H9 (cell line): Measurements from ENCODE around the gene GPR155. TPM values are rescaled to one million over a fixed set of nuclear protein-coding genes. Genes with fewer than 3 reads are reported as not detected.

ENCODE experiments used
- DNase-seq: peaks from one replicate; pipeline ENCODE4 v3.0.0-alpha.2; 2017
- H2AFZ ChIP-seq: one replicate; pipeline ENCODE4 v1.6.1; 2013; ENCODE audit warnings: mild to moderate bottlenecking, low read length, control low read depth, moderate library complexity
- H2AK5ac ChIP-seq: 2 replicates; pipeline ENCODE4 v1.6.1; 2013; ENCODE audit warnings: low read length, control low read depth, mixed read lengths; ENCODE audit not compliant: insufficient read length
- H2BK120ac ChIP-seq: one replicate; pipeline ENCODE4 v1.6.1; 2013; ENCODE audit warnings: low read depth, mild to moderate bottlenecking, low read length, control low read depth, inconsistent platforms; ENCODE audit not compliant: poor library complexity, severe bottlenecking
- H2BK12ac ChIP-seq: 2 replicates; pipeline ENCODE4 v1.6.1; 2013; ENCODE audit warnings: low read length, control low read depth, mixed read lengths, low read depth; ENCODE audit not compliant: insufficient read length
- H2BK15ac ChIP-seq: 2 replicates; pipeline ENCODE4 v1.6.1; 2013; ENCODE audit warnings: low read depth, low read length, control low read depth
- H2BK20ac ChIP-seq: one replicate; pipeline ENCODE4 v1.6.1; 2013; ENCODE audit warnings: low read depth, mild to moderate bottlenecking, low read length, control low read depth, inconsistent platforms; ENCODE audit not compliant: poor library complexity, severe bottlenecking
- H2BK5ac ChIP-seq: 2 replicates; pipeline ENCODE4 v1.6.1; 2013; ENCODE audit warnings: low read length, control low read depth, mixed read lengths; ENCODE audit not compliant: insufficient read length
- H3K14ac ChIP-seq: 2 replicates; pipeline ENCODE4 v1.6.1; 2013; ENCODE audit warnings: low read length, control low read depth; ENCODE audit not compliant: insufficient read depth
- H3K18ac ChIP-seq: 2 replicates; pipeline ENCODE4 v1.6.1; 2013; ENCODE audit warnings: low read depth, mild to moderate bottlenecking, mixed read lengths, low read length, control low read depth; ENCODE audit not compliant: insufficient read length
- H3K23ac ChIP-seq: 2 replicates; pipeline ENCODE4 v1.6.1; 2013; ENCODE audit warnings: low read length, control low read depth, mixed read lengths, low read depth; ENCODE audit not compliant: insufficient read length
- H3K23me2 ChIP-seq: 2 replicates; pipeline ENCODE4 v1.6.1; 2013; ENCODE audit warnings: low read depth, mild to moderate bottlenecking, mixed read lengths, low read length, control low read depth; ENCODE audit not compliant: insufficient read length, poor library complexity, severe bottlenecking
- H3K27ac ChIP-seq: 2 replicates; pipeline ENCODE4 v1.5.1; 2013; ENCODE audit warnings: low read length, control low read depth, mixed read lengths, low read depth; ENCODE audit not compliant: insufficient read length
- H3K27me3 ChIP-seq: 2 replicates; pipeline ENCODE4 v1.6.1; 2013; ENCODE audit warnings: low read length, control low read depth, inconsistent platforms; ENCODE audit not compliant: insufficient read depth
- H3K4ac ChIP-seq: 2 replicates; pipeline ENCODE4 v1.6.1; 2013; ENCODE audit warnings: low read depth, mild to moderate bottlenecking, control low read depth, inconsistent platforms, low read length, moderate library complexity
- H3K4me1 ChIP-seq: 2 replicates; pipeline ENCODE4 v1.6.1; 2013; ENCODE audit warnings: low read length, control low read depth, inconsistent platforms; ENCODE audit not compliant: insufficient read depth
- H3K4me2 ChIP-seq: 2 replicates; pipeline ENCODE4 v1.6.1; 2013; ENCODE audit warnings: low read length, control low read depth, mixed read lengths; ENCODE audit not compliant: insufficient read length, insufficient read depth
- H3K56ac ChIP-seq: 2 replicates; pipeline ENCODE4 v1.6.1; 2013; ENCODE audit warnings: low read depth, mild to moderate bottlenecking, mixed read lengths, low read length, control low read depth; ENCODE audit not compliant: insufficient read length
- H3K79me1 ChIP-seq: 2 replicates; pipeline ENCODE4 v1.6.1; 2013; ENCODE audit warnings: low read depth, mild to moderate bottlenecking, moderate library complexity, low read length, control low read depth, inconsistent platforms; ENCODE audit not compliant: insufficient read depth, poor library complexity, severe bottlenecking
- H3K79me2 ChIP-seq: 2 replicates; pipeline ENCODE4 v1.6.1; 2013; ENCODE audit warnings: low read length, control low read depth, inconsistent platforms; ENCODE audit not compliant: insufficient read depth
- H3K9ac ChIP-seq: 2 replicates; pipeline ENCODE4 v1.6.1; 2013; ENCODE audit warnings: low read length, control low read depth, mixed read lengths; ENCODE audit not compliant: insufficient read length; ENCODE audit errors: extremely low read depth
- H3K9me3 ChIP-seq: one replicate; pipeline ENCODE4 v1.6.1; 2013; ENCODE audit warnings: low read depth, low read length, inconsistent platforms; ENCODE audit not compliant: control insufficient read depth
- H3T11ph ChIP-seq: one replicate; pipeline ENCODE4 v1.6.1; 2013; ENCODE audit warnings: mild to moderate bottlenecking, low read length, control low read depth, inconsistent platforms
- H4K20me1 ChIP-seq: one replicate; pipeline ENCODE4 v1.6.1; 2013; ENCODE audit not compliant: control insufficient read depth, insufficient read length, insufficient read depth
- H4K5ac ChIP-seq: 2 replicates; pipeline ENCODE4 v1.6.1; 2013; ENCODE audit warnings: low read depth, mild to moderate bottlenecking, mixed read lengths, low read length, control low read depth; ENCODE audit not compliant: insufficient read length
- H4K8ac ChIP-seq: replicated peaks from 2 replicates; pipeline ENCODE4 v1.6.1; 2013; ENCODE audit warnings: low read length, control low read depth, mixed read lengths, low read depth; ENCODE audit not compliant: insufficient read length
- H4K91ac ChIP-seq: 2 replicates; pipeline ENCODE4 v1.6.1; 2013; ENCODE audit warnings: low read depth, mild to moderate bottlenecking, moderate library complexity, mixed read lengths, low read length, control low read depth; ENCODE audit not compliant: insufficient read length
- H3K27ac Mint-ChIP-seq, 3 experiments: 2 replicates in 2 of 3; 3 replicates in 1 of 3; pipeline ENCODE4 v1.8.0; 2020 to 2021; ENCODE audit warnings: mixed read lengths in 3 of 3, mild to moderate bottlenecking in 1 of 3, moderate library complexity in 1 of 3
- H3K27me3 Mint-ChIP-seq: 2 replicates; pipeline ENCODE4 v1.8.0; 2021; ENCODE audit warnings: low read depth, mild to moderate bottlenecking, moderate library complexity, mixed read lengths
- H3K36me3 Mint-ChIP-seq, 3 experiments: 2 replicates in 2 of 3; 3 replicates in 1 of 3; pipeline ENCODE4 v1.8.0; 2020 to 2021; ENCODE audit warnings: low read depth in 3 of 3, mixed read lengths in 3 of 3; ENCODE audit not compliant: insufficient read depth in 1 of 3
- H3K4me1 Mint-ChIP-seq, 2 experiments: 2 replicates each; pipeline ENCODE4 v1.8.0; 2020; ENCODE audit warnings: mixed read lengths in 2 of 2
- H3K4me3 Mint-ChIP-seq, 2 experiments: 2 replicates in 1 of 2; 3 replicates in 1 of 2; pipeline ENCODE4 v1.8.0; 2020 to 2021; ENCODE audit warnings: mild to moderate bottlenecking in 2 of 2, mixed read lengths in 2 of 2, moderate library complexity in 1 of 2
- H3K9me3 Mint-ChIP-seq, 2 experiments: 2 replicates in 1 of 2; 3 replicates in 1 of 2; pipeline ENCODE4 v1.8.0; 2020; ENCODE audit warnings: mild to moderate bottlenecking in 2 of 2, mixed read lengths in 2 of 2, moderate library complexity in 1 of 2
- CTCF ChIP-seq: fragments of 200-600 bp; sonication (generic); conservative IDR thresholded peaks from 3 replicates; pipeline ENCODE4 v1.8.0; 2021; ENCODE audit warnings: antibody characterized with exemption, mild to moderate bottlenecking
- WGBS: extraction: QIAGEN DNeasy Blood & Tissue Kit; methylation state at CpG from one replicate; pipeline ENCODE4 v1.1.7; 2013; ENCODE audit warnings: missing lambda C conversion rate, low lambda C conversion rate, mixed read lengths; ENCODE audit not compliant: insufficient read length; ENCODE audit errors: extremely low coverage; 5-methylcytosine and 5-hydroxymethylcytosine counted together
- total RNA-seq: library from RNA; stranded (reverse); gene quantifications from 2 replicates; pipeline ENCODE4 v1.2.1, GENCODE V29; 2021

The GPR155 gene
- total RNA-seq, 1 experiment from 2014 or later, result 0.35 TPM

- Histone ChIP-seq H3K23me2 (no peaks in the 10 kb centered on the region), H2AFZ (no peak overlapping the region), H3K9me3 (no peaks in the 10 kb centered on the region), H2BK120ac (no peak overlapping the region), H3K14ac (no peak overlapping the region), H3T11ph (no peak overlapping the region), H3K79me2 (no peaks in the 10 kb centered on the region), H3K9ac (no peak overlapping the region), H3K27me3 (no peaks in the 10 kb centered on the region), H3K4me1 (no peaks in the 10 kb centered on the region), H3K4ac (no peak overlapping the region), H2BK15ac (no peak overlapping the region), H2BK5ac (no peak overlapping the region), H2AK5ac (no peak overlapping the region), H3K23ac (no peak overlapping the region), H3K27ac (no peak overlapping the region), H4K5ac (no peak overlapping the region), H3K79me1 (no peaks in the 10 kb centered on the region), H4K20me1 (no peaks in the 10 kb centered on the region), H3K18ac (no peak overlapping the region), H2BK12ac (no peak overlapping the region), H4K91ac (no peak overlapping the region), H2BK20ac (no peak overlapping the region), H4K8ac (no peak overlapping the region), H3K56ac (no peak overlapping the region), H3K4me2 (no peak overlapping the region)
- Mint-ChIP-seq H3K27ac (no peak overlapping the region), H3K36me3 (peaks cover 2 to 6% (median 5%) of the 10 kb centered on the region in 3 experiments; a peak in 5 of 7 replicates), H3K27me3 (no peaks in the 10 kb centered on the region), H3K4me3 (no peak overlapping the region), H3K9me3 (no peaks in the 10 kb centered on the region), H3K4me1 (no peaks in the 10 kb centered on the region)
- WGBS, result no CpG with 5 or more reads among the region's 3 CpGs
- DNase-seq, result no peak
- TF ChIP-seq CTCF, result no peak
Measured at GRCh38 chr2:174385201-174385600, 101.6 kb downstream of the GPR155 start.
